GM23338 (cell line): Measurements from ENCODE around the gene WWOX. TPM values are rescaled to one million over a fixed set of nuclear protein-coding genes. Genes with fewer than 3 reads are reported as not detected.

Experiments
- ATAC-seq: fragments of 200-7000 bp; cut with Tn5 transposase; 3 replicates; pipeline ENCODE4 v1.9.1; 2020
- DNase-seq: peaks from one replicate; pipeline ENCODE4 v3.0.0-alpha.2; 2015; ENCODE audit warnings: low spot score
- H2AFZ ChIP-seq: fragments of 200-600 bp; sonication (generic); 2 replicates; pipeline ENCODE4 v1.8.0; 2016; ENCODE audit warnings: antibody characterized with exemption, mild to moderate bottlenecking, moderate library complexity
- H3F3A ChIP-seq: fragments of 200-600 bp; sonication (generic); replicated peaks from 2 replicates; pipeline ENCODE4 v1.8.0; 2017; ENCODE audit warnings: antibody characterized with exemption, mixed run types, low read depth
- H3K27ac ChIP-seq: fragments of 200-600 bp; sonication (generic); 2 replicates; pipeline ENCODE4 v1.6.1; 2016; ENCODE audit warnings: low read depth
- H3K27me3 ChIP-seq: fragments of 200-600 bp; sonication (generic); 2 replicates; pipeline ENCODE4 v1.8.0; 2016; ENCODE audit warnings: mild to moderate bottlenecking, mixed run types, moderate library complexity; ENCODE audit not compliant: insufficient read depth
- H3K36me3 ChIP-seq: fragments of 200-600 bp; sonication (generic); 2 replicates; pipeline ENCODE4 v1.8.0; 2016; ENCODE audit warnings: mild to moderate bottlenecking; ENCODE audit not compliant: insufficient read depth
- H3K4me1 ChIP-seq: fragments of 200-600 bp; sonication (generic); 2 replicates; pipeline ENCODE4 v1.8.0; 2016; ENCODE audit warnings: mild to moderate bottlenecking, moderate library complexity; ENCODE audit not compliant: insufficient read depth
- H3K4me2 ChIP-seq: fragments of 200-600 bp; sonication (generic); 2 replicates; pipeline ENCODE4 v1.7.1; 2017; ENCODE audit warnings: mixed run types
- H3K4me3 ChIP-seq: fragments of 200-600 bp; sonication (generic); 2 replicates; pipeline ENCODE4 v1.6.1; 2016; ENCODE audit warnings: mixed run types
- H3K79me2 ChIP-seq: fragments of 200-600 bp; sonication (generic); replicated peaks from 2 replicates; pipeline ENCODE4 v1.8.0; 2017; ENCODE audit warnings: mild to moderate bottlenecking; ENCODE audit not compliant: insufficient read depth
- H3K9me2 ChIP-seq: fragments of 200-600 bp; sonication (generic); 2 replicates; pipeline ENCODE4 v1.8.0; 2017; ENCODE audit not compliant: insufficient read depth
- H4K20me1 ChIP-seq: fragments of 200-600 bp; sonication (generic); replicated peaks from 2 replicates; pipeline ENCODE4 v1.8.0; 2017; ENCODE audit warnings: mild to moderate bottlenecking; ENCODE audit not compliant: insufficient read depth
- H3K27ac Mint-ChIP-seq: 2 replicates; pipeline ENCODE4 v1.8.0; 2020; ENCODE audit warnings: inconsistent platforms, mild to moderate bottlenecking, moderate library complexity, mixed read lengths
- H3K27me3 Mint-ChIP-seq: 3 replicates; pipeline ENCODE4 v1.8.0; 2022; ENCODE audit warnings: low read depth, mild to moderate bottlenecking, moderate library complexity, mixed read lengths, inconsistent platforms; ENCODE audit not compliant: insufficient read depth, poor library complexity
- H3K36me3 Mint-ChIP-seq: 3 replicates; pipeline ENCODE4 v1.8.0; 2021; ENCODE audit warnings: low read depth, mild to moderate bottlenecking, inconsistent platforms, moderate library complexity, mixed read lengths
- H3K4me1 Mint-ChIP-seq: 3 replicates; pipeline ENCODE4 v1.8.0; 2020; ENCODE audit warnings: mild to moderate bottlenecking, inconsistent platforms, mixed read lengths
- H3K4me3 Mint-ChIP-seq: 3 replicates; pipeline ENCODE4 v1.8.0; 2021; ENCODE audit warnings: moderate library complexity, mild to moderate bottlenecking, inconsistent platforms, mixed read lengths
- H3K9me3 Mint-ChIP-seq: 3 replicates; pipeline ENCODE4 v1.8.0; 2020; ENCODE audit warnings: moderate library complexity, mild to moderate bottlenecking, inconsistent platforms, mixed read lengths
- CTCF ChIP-seq, 2 experiments: fragments of 200-600 bp in 1 of 2; sonication (generic) in 1 of 2; conservative IDR thresholded peaks; 2 replicates each; pipeline versions ENCODE4 v1.5.1 to v1.6.1; 2016 to 2017; ENCODE audit warnings: antibody characterized with exemption in 2 of 2, low read depth in 2 of 2, mild to moderate bottlenecking in 2 of 2, moderate library complexity in 1 of 2
- ETS1 ChIP-seq: IDR thresholded peaks from 2 replicates; pipeline ENCODE4 v1.6.1; 2016; ENCODE audit warnings: antibody characterized with exemption
- EZH2 ChIP-seq: fragments of 200-600 bp; sonication (generic); IDR thresholded peaks from one replicate; pipeline ENCODE4 v1.8.0; 2017; ENCODE audit warnings: antibody characterized with exemption, mild to moderate bottlenecking, low read depth; ENCODE audit not compliant: unreplicated experiment
- EZH2phosphoT487 ChIP-seq: fragments of 200-600 bp; sonication (generic); IDR thresholded peaks from one replicate; pipeline ENCODE4 v1.8.1; 2018; ENCODE audit warnings: antibody characterized with exemption; ENCODE audit not compliant: unreplicated experiment
- JUNB ChIP-seq: IDR thresholded peaks from one replicate; pipeline ENCODE4 v1.6.1; 2016; ENCODE audit warnings: antibody characterized with exemption; ENCODE audit not compliant: unreplicated experiment
- NANOG ChIP-seq: IDR thresholded peaks from 2 replicates; pipeline ENCODE4 v1.6.1; 2016; ENCODE audit warnings: antibody characterized with exemption, borderline replicate concordance
- POLR2AphosphoS5 ChIP-seq: IDR thresholded peaks from 2 replicates; pipeline ENCODE4 v1.6.1; 2016; ENCODE audit warnings: antibody characterized with exemption, low read depth
- ZNF331 ChIP-seq: fragments of 250-450 bp; sonication (Bioruptor Pico); IDR thresholded peaks from 2 replicates; pipeline ENCODE4 v1.5.0; 2020; ENCODE audit warnings: low read depth, mild to moderate bottlenecking, moderate library complexity
- ZNF462 ChIP-seq: fragments of 250-450 bp; sonication (Bioruptor Pico); IDR thresholded peaks from 2 replicates; pipeline ENCODE4 v1.5.0; 2020; ENCODE audit warnings: mild to moderate bottlenecking, moderate library complexity
- polyA plus RNA-seq: library from polyadenylated mRNA; unstranded; fragments of >200 nt; fragmentation: Nextera tagmentation; extraction: Ambion mirVana; gene quantifications from 2 replicates; pipeline ENCODE4 v1.2.1, GENCODE V29; 2016
- total RNA-seq: library from RNA; depleted of rRNA; stranded (reverse); fragments of >200 nt; shearing (Covaris generic); gene quantifications from 2 replicates; pipeline ENCODE4 v1.2.3, GENCODE V29; 2014

The WWOX gene
- total and polyA plus RNA-seq, 2 experiments from 2014 or later, result 10.0 to 19.3 TPM

GRCh38 chr16:78259873-78260272 is 160.4 kb downstream of the WWOX start:
- no peak overlapping the region for H2AFZ ChIP-seq
- H3K79me2 ChIP-seq, result no peaks in the 10 kb centered on the region
- H3K4me1 Mint-ChIP-seq, result peaks cover 28% of the 10 kb centered on the region
- no peaks in the 10 kb centered on the region for H3K36me3 ChIP-seq
- peaks cover 4% of the 10 kb centered on the region; the same call in 2 of the 3 replicates for H3K9me3 Mint-ChIP-seq
- no peak overlapping the region for H3K4me3 ChIP-seq
- no peak overlapping the region for H3K4me2 ChIP-seq
- DNase-seq (peak; percentile 28), ATAC-seq (peak; percentile 53)
- no peak overlapping the region for H3K27ac ChIP-seq
- peaks cover 8% of the 10 kb centered on the region; the same call in 2 of the 3 replicates for H3K36me3 Mint-ChIP-seq
- H3K4me1 ChIP-seq, result peaks cover 18% of the 10 kb centered on the region; the same call in 1 of the 2 replicates
- H3K27ac Mint-ChIP-seq, result no peak overlapping the region
- H3K27me3 ChIP-seq, result no peaks in the 10 kb centered on the region
- no peaks in the 10 kb centered on the region for H4K20me1 ChIP-seq
- H3F3A ChIP-seq, result no peaks in the 10 kb centered on the region
- H3K27me3 Mint-ChIP-seq, result peaks cover 4% of the 10 kb centered on the region
- TF ChIP-seq CTCF (conservative IDR thresholded peaks at IDR 0.05; ENCODE audit: low read depth in 2 of 2), result peak in 1 of 2 experiments; percentile 11; a peak in 1 of 4 replicates
- TF ChIP-seq POLR2AphosphoS5, result no peak
- no peaks in the 10 kb centered on the region; the same call in 1 of the 2 replicates for H3K9me2 ChIP-seq
- no peak overlapping the region for H3K4me3 Mint-ChIP-seq

GRCh38 chr16:78264642-78265041 is 165.2 kb downstream of the WWOX start:
- no peaks in the 10 kb centered on the region; the same call in 1 of the 2 replicates for H3K9me2 ChIP-seq
- H3F3A ChIP-seq, result no peaks in the 10 kb centered on the region
- Mint-ChIP-seq H3K27ac (no peak overlapping the region), H3K36me3 (peaks cover 8% of the 10 kb centered on the region; the same call in 2 of the 3 replicates), H3K9me3 (peaks cover 4% of the 10 kb centered on the region; the same call in 2 of the 3 replicates), H3K27me3 (peaks cover 4% of the 10 kb centered on the region), H3K4me3 (no peak overlapping the region), H3K4me1 (peaks cover 4% of the 10 kb centered on the region; the same call in 2 of the 3 replicates)
- H3K36me3 ChIP-seq, result no peaks in the 10 kb centered on the region
- no peak overlapping the region for H3K27ac ChIP-seq
- H4K20me1 ChIP-seq, result no peaks in the 10 kb centered on the region
- 0 out of 2 replicates have a peak, but pooled peaks cover 4% of the 10 kb centered on the region for H3K4me1 ChIP-seq
- H3K79me2 ChIP-seq, result no peaks in the 10 kb centered on the region
- no peak for DNase-seq
- H3K4me2 ChIP-seq, result no peak overlapping the region
- no peak for ATAC-seq
- H3K4me3 ChIP-seq, result no peak overlapping the region
- H2AFZ ChIP-seq, result no peak overlapping the region
- no peaks in the 10 kb centered on the region for H3K27me3 ChIP-seq
- no peak for TF ChIP-seq ZNF331 (CRISPR knock-in tag)
- TF ChIP-seq EZH2, result no peak
- TF ChIP-seq ETS1, result no peak
- no peak for TF ChIP-seq EZH2phosphoT487
- TF ChIP-seq POLR2AphosphoS5, result no peak
- TF ChIP-seq JUNB, result no peak
- no peak for TF ChIP-seq NANOG
- no peak for TF ChIP-seq ZNF462 (CRISPR knock-in tag)
